Activated naive CD4-positive, alpha-beta T cell treated with Interleukin-2 at 50 U/mL for 16 hours (primary cell): ENCODE measurements around the gene ZNF701.
"Not testable (repeated sequence)": the region's sequence is repeated elsewhere in the genome, so short reads cannot be mapped to it uniquely, and the experiment has no call there.

Experiments used
- DNase-seq: peaks from one replicate; pipeline ENCODE4 v3.0.0-alpha.2; 2020

Gene ZNF701

DNA sequence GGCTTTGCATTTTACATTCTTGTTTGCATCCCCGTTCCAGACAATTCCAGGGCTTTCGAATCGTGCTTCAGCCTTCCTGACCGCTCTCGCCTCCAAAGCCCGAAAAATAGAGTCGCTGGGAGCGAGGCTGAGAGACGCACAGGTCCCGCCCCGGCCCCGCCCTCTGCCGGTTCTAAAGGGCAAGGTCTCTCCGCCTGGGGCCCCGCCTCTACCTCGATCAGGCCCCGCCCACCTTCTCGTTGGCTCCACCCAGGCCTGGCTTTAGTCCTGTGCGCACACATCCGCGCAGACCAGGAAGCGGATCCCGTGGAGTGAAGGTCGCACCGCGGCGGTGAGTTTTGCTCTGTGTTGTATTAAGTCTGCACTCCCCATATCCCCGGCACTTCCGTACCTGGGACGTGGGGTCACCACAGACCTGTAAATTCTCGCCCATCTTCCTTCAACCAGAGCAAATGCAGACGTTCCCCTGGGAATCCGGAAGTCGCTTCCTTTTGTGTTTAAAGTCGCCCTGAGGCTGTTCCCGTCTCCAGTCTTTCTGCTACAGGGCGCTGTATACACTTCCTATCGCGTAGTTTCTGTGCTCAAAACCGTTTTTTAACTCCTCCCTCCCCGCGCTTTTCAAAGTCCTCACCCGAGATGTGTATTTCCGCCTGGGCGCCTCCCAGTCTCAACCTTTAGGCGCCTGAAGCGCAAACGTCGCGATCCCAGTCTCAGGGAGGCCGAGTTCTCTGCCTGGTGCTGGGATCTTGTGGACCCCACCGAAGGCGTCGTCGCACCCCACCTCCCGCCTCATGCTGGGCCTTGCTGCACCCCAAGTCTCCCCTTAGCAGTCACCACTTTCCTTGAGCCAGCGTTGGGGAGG lies at the start of gene ZNF701:
ZNF701 (plus strand) TSS at position 288 of the 862 bp plus-strand sequence. CDS start 3,861 bp downstream, outside the sequence.
- peak; percentile 95 for DNase-seq

DNA sequence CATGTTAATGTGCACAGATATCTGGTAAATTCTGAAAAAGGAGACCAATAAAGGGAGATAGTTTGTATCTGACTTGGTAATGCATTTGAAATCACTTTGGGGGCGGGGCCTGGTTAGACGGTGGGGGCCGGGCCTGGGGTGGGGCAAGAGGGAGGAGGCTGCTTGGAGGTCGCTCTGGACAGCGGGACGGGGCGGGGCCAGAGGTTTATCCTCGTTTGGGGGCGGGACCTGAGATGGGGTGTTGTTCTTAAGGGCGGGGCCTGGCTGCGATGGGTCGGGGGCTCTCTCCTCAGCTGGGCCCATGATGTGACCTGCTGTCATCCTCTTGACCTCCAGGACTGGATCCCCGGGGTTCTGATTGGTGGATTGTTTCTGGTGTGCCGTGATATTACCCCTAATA lies 47.5 kb upstream of the ZNF701 start:
- no peak for DNase-seq

DNA sequence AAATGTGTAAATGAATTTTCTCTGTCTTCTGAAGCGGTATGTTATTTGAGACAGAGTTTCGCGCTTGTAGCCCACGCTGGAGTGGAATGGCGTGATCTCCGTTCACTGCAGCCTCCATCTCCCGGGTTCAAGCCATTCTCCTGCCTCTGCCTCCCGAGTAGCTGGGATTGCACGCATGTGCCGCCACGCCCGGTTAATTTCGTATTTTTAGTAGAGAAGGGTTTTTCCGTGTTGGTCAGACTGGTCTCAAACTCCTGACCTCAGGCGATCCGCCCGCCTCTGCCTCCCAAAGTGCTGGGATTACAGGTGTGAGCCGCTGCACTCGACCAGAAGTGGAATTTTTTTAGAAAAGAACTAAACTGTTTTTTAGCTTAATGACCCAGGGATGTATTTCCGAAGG lies 46.0 kb upstream of the ZNF701 start:
- no peak for DNase-seq

DNA sequence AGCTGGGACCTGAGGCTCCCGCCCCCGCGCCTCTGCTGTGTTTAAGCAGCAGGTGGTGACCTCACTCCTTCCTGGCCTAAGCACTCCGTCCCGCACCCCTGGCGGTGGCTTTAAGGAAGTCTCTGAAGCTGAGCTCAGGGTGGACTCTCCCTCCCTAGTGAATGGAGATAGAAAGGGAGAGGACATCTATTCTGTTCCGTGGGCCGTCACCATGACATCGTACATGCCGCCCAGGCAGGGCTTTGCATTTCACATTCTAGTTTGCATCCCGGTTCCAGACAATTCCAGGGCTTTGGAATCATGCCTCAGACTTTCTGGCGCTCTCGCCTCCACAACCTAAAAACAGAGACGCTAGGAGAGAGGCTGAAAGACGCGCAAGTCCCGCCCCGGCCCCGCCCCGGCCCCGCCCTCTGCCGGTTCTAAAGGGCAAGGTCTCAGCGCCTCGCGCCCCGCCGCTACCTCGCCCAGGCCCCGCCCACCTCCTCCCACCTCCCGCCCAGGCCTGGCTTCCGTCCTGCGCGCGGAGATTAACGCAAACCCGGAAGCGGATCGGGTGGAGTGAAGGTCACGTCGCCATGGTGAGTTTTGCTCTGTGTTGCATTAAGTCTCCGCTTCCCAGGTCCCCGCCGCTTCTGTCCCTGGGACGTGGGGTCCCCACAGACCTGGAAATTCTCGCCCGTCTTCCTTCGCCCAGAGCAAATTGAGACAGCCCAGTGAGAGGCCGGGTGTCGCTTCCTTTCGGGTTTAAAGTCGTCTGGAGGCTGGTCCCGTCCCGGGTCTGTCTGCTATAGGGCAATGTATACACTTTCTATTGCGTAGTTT lies 42.7 kb upstream of the ZNF701 start, which contains the start of gene ZNF808:
ZNF808 (plus strand) TSS at position 535 of the 822 bp plus-strand sequence. CDS start 15,617 bp downstream, outside the sequence.
- DNase-seq = peak; percentile 96

DNA sequence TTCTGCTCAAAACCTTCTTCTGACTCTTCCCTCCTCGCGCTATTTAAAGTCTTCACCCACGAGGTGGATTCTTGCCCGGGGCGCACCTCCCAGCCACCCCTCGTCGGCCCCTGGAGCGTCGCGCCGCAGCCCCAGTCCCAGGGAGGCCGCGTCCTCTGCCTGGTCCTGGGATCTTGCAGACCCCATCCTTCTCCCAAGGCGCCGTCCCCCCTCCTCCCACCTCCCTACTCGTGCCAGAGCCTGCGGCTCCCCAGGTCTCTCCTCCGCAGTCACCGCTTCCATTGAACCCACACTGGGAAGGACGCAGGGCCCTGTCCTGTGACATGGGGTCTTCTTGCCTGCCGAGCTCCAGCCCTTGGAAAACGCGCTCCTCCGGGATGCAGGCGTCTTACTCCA lies 42.1 kb upstream of the ZNF701 start:
- no peak for DNase-seq

DNA sequence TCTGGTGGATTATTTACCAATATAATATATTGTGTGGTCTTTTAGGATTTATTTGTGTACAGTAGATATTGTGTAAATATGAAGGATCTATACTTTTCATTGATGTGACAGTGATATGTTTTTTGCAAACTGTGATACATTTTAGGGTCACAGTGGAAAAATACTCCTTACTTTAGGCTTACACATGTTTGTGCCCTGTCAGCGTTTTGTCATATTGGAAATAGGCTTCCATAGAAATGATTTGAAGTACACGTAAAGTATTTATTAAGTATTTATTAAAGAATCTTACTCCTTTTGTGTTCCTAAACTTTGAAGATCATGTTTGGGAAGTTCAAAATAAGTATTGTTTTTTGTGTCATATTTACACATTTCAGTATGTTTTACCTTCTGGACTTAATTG lies 37.6 kb upstream of the ZNF701 start:
- no peak for DNase-seq

DNA sequence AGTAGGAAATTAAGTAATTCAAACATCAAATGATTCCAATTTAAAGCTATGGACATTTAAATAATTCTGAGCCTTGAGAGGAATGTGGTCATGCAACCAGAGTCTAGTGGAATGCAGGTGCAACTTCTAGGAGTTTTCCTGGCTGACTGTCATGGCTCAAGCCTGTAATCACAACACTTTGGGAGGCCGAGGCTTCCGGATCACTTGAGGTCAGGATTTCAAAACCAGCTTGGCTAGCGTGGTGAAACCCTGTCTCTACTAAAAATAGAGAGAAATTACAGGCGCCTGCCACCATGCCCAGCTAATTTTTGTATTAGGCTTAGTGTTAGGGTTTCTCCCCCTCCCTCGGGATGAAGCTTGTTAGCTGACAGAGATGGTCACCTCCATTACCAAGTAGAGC lies 36.2 kb upstream of the ZNF701 start:
- no peak for DNase-seq

DNA sequence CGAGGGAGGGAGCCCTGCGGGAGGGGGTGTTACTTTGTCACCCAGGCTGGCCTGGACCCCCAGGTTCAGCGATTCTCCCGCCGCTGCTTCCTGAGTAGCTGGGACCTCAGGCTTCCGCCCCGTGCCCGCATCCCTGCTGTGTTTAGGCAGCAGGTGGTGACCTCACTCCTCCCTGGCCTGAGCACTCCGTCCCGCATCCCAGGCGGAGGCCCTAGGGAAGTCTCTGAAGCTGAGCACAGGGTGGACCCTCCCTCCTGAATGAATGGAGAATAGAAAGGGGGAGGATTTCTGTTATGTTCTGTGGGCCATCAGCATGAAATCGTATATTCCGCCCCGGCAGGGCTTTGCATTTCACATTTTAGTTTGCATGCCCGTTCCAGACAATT lies 34.7 kb upstream of the ZNF701 start:
- DNase-seq = peak; percentile 8

DNA sequence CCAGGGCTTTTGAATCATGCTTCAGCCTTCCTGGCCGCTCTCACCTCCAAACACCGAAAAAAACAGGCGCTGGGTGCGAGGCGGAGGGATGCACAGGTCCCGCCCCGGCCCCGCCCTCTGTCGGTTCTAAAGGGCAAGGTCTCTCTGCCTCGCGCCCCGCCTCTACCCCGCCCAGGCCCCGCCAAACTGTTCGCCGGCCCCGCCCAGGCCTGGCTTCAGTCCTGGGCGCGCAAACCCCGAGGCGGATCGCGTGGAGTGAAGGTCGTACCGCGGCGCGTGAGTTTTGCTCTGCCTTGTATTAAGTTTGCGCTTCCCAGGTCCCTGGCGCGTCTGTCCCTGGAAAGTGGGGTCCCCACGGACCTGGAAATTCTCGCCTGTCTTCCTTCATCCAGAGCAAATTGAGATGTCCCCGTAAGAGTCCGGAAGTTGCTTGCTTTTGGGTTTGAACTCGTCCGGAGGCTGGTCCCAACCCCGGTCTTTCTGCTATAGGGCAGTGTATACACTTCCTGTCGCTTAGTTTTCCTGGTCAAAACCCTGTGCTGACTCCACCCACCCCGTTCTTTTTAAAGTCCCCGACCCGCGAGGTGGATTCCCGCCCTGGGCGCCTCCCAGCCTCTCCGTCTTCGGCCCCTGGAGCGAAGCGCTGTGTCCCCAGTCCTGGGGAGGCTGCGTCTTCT lies 34.2 kb upstream of the ZNF701 start:
- peak; percentile 91 for DNase-seq

DNA sequence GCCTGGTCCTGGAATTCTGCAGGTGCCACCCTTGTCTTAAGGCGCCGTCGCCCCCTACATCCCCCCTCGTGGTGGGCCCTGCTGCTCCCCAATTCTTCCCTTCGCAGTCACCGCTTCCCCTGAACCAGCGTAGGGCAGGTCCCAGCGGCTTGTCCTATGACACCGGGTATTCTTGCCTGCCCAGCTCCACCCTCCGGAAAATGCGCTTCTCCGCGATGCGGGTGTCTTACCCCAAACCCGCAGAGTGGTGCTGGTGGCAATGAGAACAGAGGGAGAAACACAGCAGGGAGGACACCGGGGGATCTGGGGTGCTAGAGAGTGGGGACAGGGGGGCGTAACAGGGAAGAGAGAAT lies 33.7 kb upstream of the ZNF701 start:
- DNase-seq = peak; percentile 55

DNA sequence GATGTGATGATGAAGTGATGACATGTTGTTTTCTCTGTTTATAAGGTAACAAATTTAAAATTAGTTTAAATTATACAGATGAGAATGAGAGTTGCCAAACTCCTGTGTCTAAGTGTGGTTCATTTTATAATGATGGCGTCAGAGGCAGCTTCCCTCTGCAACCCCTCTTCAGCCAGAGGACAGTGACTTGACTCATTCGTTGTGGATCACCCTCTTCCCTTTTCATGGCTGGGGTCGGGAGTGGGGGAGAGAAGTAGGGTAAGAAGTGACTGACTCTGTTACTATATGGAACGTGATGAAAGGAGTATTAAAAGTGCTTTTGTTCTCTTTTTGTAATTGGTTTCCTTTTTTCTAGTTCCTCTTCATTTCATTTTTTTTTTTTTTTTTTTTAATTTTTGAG lies 31.3 kb upstream of the ZNF701 start:
- not testable (repeated sequence) for DNase-seq

DNA sequence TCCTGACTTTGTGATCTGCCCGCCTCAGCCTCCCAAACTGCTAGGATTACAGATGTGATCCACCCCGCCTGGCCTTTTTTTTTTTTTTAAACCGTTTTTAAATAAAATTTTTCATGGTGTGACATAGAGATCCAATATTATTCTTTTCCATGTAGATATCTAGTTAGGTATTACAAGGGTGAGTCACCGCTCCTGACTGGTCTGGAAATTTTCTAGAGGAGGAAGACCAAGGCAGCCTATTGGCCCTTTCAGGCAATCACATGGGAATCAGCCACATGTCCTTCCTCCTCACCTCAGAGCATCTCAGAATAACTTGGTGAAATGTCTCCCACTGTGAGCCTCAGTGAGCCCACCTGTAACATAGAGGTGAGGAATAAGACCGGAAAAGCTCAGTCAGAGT lies 28.9 kb upstream of the ZNF701 start:
- DNase-seq = not testable (repeated sequence)

DNA sequence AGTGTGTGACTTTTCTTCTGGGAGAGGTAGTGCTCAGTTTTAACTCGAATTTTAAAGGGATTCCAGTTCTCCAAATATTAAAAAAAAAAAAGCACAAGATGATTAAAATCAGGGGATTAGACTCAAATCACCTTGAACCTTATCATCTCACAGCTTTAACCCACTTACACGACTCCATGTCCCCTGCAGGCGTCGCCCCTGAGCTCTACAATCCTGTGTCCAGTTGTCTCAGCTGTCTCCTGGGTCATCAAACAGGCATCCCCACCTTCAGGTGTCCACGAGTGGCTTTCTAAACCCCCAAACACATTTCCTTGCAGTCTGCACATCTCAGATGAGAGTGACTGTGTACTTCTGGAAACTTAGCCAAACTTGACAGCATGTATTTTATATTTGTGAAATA lies 28.5 kb upstream of the ZNF701 start:
- no peak for DNase-seq

DNA sequence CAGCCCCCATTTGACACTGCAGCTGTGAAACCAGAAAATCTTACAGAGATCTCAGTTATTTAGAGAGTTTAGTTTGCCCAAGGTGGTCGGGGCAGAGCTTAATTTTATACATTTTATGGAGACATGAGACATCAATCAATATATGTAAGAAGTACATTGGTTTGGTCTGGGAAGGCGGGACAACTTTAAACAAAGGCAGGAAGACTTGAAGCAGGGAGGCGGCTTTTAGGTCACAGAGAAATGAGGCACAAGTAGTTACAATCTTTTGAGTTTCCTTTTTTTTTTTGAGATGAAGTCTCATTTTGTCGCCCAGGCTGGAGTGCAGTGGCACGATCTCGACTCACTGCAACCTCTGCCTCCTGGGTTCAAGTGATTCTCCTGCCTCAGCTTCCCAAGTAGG lies 27.5 kb upstream of the ZNF701 start:
- not testable (repeated sequence) for DNase-seq

DNA sequence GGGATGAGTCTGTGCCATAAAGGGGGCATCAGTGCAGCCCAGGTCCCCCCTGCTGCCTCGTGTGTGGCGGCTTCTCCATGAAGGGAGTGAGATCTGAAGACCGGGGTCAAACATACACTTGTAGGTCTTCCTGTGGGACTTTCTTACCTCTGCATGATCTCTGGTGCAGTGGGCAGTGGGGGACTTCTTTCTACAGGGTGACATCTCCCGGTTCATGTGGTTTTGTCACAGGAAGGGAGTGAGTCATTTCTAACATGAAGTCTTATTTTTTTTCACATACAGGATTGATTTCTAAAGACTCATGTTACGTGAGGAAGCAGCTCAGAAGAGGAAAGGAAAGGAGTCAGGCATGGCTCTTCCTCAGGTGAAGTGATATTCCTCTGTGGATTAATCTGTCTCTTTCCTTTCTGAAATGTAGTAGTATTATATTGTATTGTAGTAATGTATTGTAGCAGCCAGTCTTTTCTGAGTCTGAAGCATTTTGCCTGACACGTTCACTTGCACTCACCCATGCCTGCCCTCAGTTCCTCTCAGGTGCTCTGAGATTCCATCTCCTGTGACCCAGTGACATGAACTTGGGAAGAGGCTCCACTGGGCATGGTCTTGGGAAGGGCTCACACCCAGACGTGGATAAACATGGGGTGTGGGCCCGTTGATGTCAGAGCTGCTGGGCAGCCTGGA lies 27.0 kb upstream of the ZNF701 start:
- peak; percentile 25 for DNase-seq

DNA sequence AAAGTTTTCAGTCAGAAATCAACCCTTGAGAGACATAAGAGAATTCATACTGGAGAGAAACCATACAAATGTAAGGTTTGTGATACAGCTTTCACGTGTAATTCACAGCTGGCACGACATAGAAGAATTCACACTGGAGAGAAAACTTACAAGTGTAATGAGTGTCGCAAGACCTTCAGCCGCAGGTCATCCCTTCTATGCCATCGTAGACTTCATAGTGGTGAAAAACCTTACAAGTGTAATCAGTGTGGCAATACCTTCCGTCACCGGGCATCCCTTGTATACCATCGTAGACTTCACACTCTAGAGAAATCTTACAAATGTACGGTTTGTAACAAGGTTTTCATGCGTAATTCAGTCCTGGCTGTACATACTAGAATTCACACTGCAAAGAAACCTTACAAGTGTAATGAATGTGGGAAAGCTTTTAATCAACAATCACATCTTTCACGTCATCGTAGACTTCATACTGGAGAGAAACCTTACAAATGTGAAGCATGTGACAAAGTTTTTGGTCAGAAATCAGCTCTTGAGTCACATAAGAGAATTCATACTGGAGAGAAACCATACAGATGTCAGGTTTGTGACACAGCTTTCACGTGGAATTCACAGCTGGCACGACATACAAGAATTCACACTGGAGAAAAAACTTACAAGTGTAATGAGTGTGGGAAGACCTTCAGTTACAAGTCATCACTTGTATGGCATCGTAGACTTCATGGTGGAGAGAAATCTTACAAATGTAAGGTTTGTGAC lies 15.7 kb upstream of the ZNF701 start:
- no peak for DNase-seq

DNA sequence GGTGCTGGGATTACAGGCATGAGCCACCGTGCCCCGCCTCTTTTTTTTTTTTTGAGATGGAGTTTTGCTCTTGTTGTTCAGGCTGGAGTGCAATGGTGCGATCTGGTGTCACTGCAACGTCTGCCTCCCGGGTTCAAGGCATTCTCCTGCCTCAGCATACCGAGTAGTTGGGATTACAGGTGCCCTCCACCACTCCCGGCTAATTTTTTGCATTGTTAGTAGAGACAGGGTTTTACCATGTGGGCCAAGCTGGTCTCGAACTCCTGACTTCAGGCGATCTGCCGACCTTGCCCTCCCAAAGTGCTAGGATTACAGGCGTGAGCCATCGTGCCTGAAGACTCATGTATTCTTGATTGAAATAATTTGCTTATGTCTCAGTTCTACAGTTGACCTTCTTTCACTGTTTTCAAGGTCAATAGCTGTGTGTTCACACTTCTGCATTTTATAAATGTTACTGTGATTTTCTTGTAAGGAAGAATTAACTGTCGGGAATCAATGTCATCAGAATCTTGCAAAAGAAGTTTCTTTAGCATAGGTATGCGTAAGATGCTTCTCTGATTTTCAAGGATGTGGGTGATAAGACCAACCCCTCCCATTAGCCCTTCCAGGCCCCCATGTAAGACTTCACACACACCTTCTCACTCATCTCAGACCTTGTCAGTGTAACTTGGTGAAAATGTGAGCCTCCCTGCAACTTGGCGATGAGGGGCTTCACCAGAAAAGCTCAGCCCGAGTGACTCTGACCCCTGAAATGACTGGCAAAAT lies 12.7 kb upstream of the ZNF701 start:
- no peak for DNase-seq

DNA sequence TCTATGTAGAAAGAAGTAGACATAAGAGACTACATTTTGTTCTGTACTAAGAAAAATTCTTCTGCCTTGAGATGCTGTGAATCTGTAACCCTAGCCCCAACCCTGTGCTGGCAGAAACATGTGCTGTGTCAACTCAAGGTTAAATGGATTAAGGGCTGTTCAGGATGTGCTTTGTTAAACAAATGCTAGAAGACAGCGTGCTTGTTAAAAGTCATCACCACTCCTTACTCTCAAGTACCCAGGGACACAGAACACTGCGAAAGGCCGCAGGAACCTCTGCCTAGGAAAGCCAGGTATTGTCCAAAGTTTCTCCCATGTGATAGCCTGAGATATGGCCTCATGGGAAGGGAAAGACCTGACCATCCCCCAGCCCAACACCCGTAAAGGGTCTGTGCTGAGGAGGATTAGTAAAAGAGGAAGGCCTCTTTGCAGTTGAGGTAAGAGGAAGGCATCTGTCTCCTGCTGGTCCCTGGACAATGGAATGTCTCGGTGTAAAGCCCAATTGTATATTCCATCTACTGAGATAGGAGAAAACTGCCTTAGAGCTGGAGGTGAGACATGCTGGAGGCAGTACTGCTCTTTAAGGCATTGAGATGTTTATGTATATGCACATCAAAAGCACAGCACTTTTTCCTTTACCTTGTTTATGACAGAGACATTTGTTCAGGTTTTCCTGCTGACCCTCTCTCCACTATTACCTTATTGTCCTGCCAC lies 11.2 kb upstream of the ZNF701 start:
- not testable (repeated sequence) for DNase-seq

DNA sequence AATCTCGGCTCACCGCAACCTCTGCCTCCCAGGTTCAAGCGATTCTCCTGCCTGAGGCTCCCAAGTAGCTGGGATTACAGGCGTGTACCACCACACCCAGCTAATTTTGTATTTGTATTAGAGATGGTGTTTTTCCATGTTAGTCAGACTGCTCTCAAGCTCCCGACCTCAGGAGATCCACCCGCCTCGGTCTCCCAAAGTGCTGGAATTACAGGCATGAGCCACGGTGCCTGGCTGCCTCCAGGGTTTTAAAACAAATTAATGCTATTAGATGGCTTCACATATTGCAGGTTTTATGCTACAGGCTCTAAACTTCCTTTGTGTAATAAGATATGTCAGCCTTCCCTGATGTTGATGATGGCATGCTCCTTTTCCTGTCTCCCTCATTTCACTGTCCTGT lies 8.5 kb upstream of the ZNF701 start:
- not testable (repeated sequence) for DNase-seq

DNA sequence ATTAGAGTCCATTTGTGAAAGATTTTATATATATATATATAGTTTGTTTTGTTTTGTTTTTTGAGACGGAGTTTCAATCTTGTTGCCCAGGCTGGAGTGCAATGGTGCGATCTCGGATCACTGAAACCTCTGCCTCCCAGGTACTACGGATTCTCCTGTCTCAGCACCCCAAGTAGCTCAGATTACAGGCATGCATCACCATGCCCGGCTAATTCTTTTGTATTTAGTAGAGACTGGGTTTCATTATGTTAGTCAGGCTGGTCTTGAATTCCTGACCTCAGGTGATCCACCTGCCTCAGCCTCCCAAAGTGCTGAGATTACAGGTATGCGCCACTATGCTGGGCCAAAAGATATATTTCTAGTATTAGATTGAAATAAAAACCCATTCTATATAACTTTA lies 4.0 kb upstream of the ZNF701 start:
- no peak for DNase-seq

DNA sequence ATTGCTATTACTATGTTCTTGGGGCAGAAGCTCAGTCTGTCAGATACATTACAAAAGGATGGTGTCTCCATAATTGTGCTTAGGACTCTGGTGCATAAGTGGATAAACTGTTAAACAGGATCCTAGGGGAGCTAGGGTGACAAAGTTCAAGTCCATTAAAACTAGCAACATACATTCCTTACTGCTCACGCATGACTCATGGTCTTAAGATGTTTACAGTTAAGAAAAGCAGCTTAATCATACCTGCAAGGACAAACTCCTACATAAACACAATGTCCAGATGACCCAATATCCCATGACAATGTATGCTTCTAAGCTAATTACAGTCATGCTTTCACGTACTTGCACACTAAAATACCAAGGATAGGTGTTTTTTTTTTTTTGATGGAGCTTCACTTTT lies 3.5 kb upstream of the ZNF701 start:
- DNase-seq = no peak
